ENCODE data around the gene SSBP4.

SSBP4 gene

GRCh38 chr19:18392926-18393325 is 26.3 kb upstream of the SSBP4 start:
- in situ Hi-C loops (cut with MboI; ENCODE audit: low sequenced_read_pairs), result no loop called here

GRCh38 chr19:18393836-18394235 is 25.4 kb upstream of the SSBP4 start:
- in situ Hi-C loops (cut with MboI; ENCODE audit: low sequenced_read_pairs), result no loop called here

GRCh38 chr19:18396471-18397241 is 22.5 kb upstream of the SSBP4 start:
- in situ Hi-C loops (cut with MboI; ENCODE audit: low sequenced_read_pairs), result no loop called here

GRCh38 chr19:18397242-18398202 is 21.7 kb upstream of the SSBP4 start, which contains the start of gene LRRC25:
LRRC25 (minus strand) TSS chr19:18397622; CDS start chr19:18396963, 659 bp downstream.
- in situ Hi-C loops (cut with MboI; ENCODE audit: low sequenced_read_pairs), result no loop called here

GRCh38 chr19:18399008-18399407 is 20.2 kb upstream of the SSBP4 start:
- in situ Hi-C loops (cut with MboI; ENCODE audit: low sequenced_read_pairs), result no loop called here

GRCh38 chr19:18401580-18402112 is 17.6 kb upstream of the SSBP4 start:
- in situ Hi-C loops (cut with MboI; ENCODE audit: low sequenced_read_pairs), result loop anchor here (10.0 kb wide), 1 partner anchor 127 kb away; the partner anchor contains the start of gene IQCN

- in situ Hi-C loops (cut with MboI; ENCODE audit: low sequenced_read_pairs), result loop anchor here (10.0 kb wide), 1 partner anchor 128 kb away; the partner anchor contains the start of gene IQCN
Observed at GRCh38 chr19:18402455-18403248, 16.5 kb upstream of the SSBP4 start.

GRCh38 chr19:18405754-18406153 is 13.4 kb upstream of the SSBP4 start:
- in situ Hi-C loops (cut with MboI; ENCODE audit: low sequenced_read_pairs), result loop anchor here (10.0 kb wide), 1 partner anchor 131 kb away; the partner anchor contains the start of gene IQCN

GRCh38 chr19:18406749-18407148 is 12.4 kb upstream of the SSBP4 start:
- in situ Hi-C loops (cut with MboI; ENCODE audit: low sequenced_read_pairs), result loop anchor here (10.0 kb wide), 1 partner anchor 132 kb away; the partner anchor contains the start of gene IQCN

- in situ Hi-C loops (cut with MboI; ENCODE audit: low sequenced_read_pairs), result loop anchor here (10.0 kb wide), 1 partner anchor 133 kb away; the partner anchor contains the start of gene IQCN
Observed at GRCh38 chr19:18408053-18408476, 11.1 kb upstream of the SSBP4 start.

GRCh38 chr19:18412610-18413239 is 6.5 kb upstream of the SSBP4 start:
- in situ Hi-C loops (cut with MboI; ENCODE audit: low sequenced_read_pairs), result no loop called here

- in situ Hi-C loops (cut with MboI; ENCODE audit: low sequenced_read_pairs), result no loop called here
Observed at GRCh38 chr19:18414504-18415177, 4.6 kb upstream of the SSBP4 start.

GRCh38 chr19:18415178-18415867 is 3.9 kb upstream of the SSBP4 start:
- in situ Hi-C loops (cut with MboI; ENCODE audit: low sequenced_read_pairs), result no loop called here

- in situ Hi-C loops (cut with MboI; ENCODE audit: low sequenced_read_pairs), result no loop called here
Observed at GRCh38 chr19:18416778-18417249, 2.4 kb upstream of the SSBP4 start.

- in situ Hi-C loops (cut with MboI; ENCODE audit: low sequenced_read_pairs), result no loop called here
Observed at GRCh38 chr19:18417250-18418028, 1.8 kb upstream of the SSBP4 start.

- in situ Hi-C loops (cut with MboI; ENCODE audit: low sequenced_read_pairs), result no loop called here
Observed at GRCh38 chr19:18418029-18418482, 1.1 kb upstream of the SSBP4 start.

GRCh38 chr19:18418483-18419194 is 559 bp upstream of the SSBP4 start:
- in situ Hi-C loops (cut with MboI; ENCODE audit: low sequenced_read_pairs), result no loop called here

Data from HL-60/S4 treated with retinoic acid at 250 ng/mL for 4 days and 3 days (cell line).